PC-9 (cell line): ENCODE measurements around the gene C4orf17. TPM values are rescaled to one million over a fixed set of nuclear protein-coding genes. Genes with fewer than 3 reads are reported as not detected.

Source experiments
- Bru-seq: library from RNA; stranded (reverse); fragments of 400-500 nt; gene quantifications from one replicate; lab custom pipeline; 2021; lab: Mats Ljungman, UMichigan
- BruChase-seq, 2 experiments: library from RNA; stranded (reverse); fragments of 400-500 nt; gene quantifications; one replicate each; lab custom pipeline; 2021; lab: Mats Ljungman, UMichigan
- BruUV-seq: library from RNA; stranded (reverse); fragments of 400-500 nt; replicated peaks from 2 replicates; lab custom pipeline; 2021; lab: Mats Ljungman, UMichigan
- CTCF ChIA-PET: fragments of 300-600 bp; sonication (Branson Sonifier 250); formaldehyde crosslinking; loops from one replicate; lab custom pipeline; 2022; ENCODE audit warnings: antibody characterized with exemption; lab: Charles Lee
- POLR2A ChIA-PET: fragments of 300-600 bp; sonication (Branson Sonifier 250); formaldehyde crosslinking; loops from one replicate; lab custom pipeline; 2022; ENCODE audit warnings: antibody characterized with exemption; ENCODE audit not compliant: unreplicated experiment; lab: Charles Lee
- DNase-seq, 2 experiments: peaks; one replicate each; pipeline versions ENCODE4 v3.0.0 to v3.0.0-alpha.2; 2015 to 2022; ENCODE audit warnings: mixed read lengths in 1 of 2
- H2AFZ ChIP-seq: fragments of 200-600 bp; sonication (generic); 2 replicates; pipeline ENCODE4 v1.8.1; 2017; ENCODE audit warnings: antibody characterized with exemption
- H3F3A ChIP-seq: fragments of 200-600 bp; sonication (generic); 2 replicates; pipeline ENCODE4 v1.8.1; 2017; ENCODE audit warnings: antibody characterized with exemption, mild to moderate bottlenecking, low read depth; ENCODE audit not compliant: insufficient read depth
- H3K27ac ChIP-seq: fragments of 200-600 bp; sonication (generic); 2 replicates; pipeline ENCODE4 v1.6.1; 2016; ENCODE audit warnings: mixed run types
- H3K27me3 ChIP-seq: fragments of 200-600 bp; sonication (generic); 2 replicates; pipeline ENCODE4 v1.6.1; 2016; ENCODE audit warnings: low read depth, mixed run types; ENCODE audit not compliant: insufficient read depth
- H3K36me3 ChIP-seq: fragments of 200-600 bp; sonication (generic); 2 replicates; pipeline ENCODE4 v1.6.1; 2016; ENCODE audit warnings: low read depth, mixed run types
- H3K4me1 ChIP-seq: fragments of 200-600 bp; sonication (generic); replicated peaks from 2 replicates; pipeline ENCODE4 v1.6.1; 2016; ENCODE audit warnings: mixed run types; ENCODE audit not compliant: insufficient read depth
- H3K4me2 ChIP-seq: fragments of 200-600 bp; sonication (generic); 2 replicates; pipeline ENCODE4 v1.6.1; 2017; ENCODE audit warnings: mixed run types
- H3K4me3 ChIP-seq: fragments of 200-600 bp; sonication (generic); 2 replicates; pipeline ENCODE4 v1.6.1; 2016; ENCODE audit warnings: mixed run types
- H3K79me2 ChIP-seq: fragments of 200-600 bp; sonication (generic); 2 replicates; pipeline ENCODE4 v1.6.1; 2017; ENCODE audit warnings: low read depth, mixed run types
- H3K9me2 ChIP-seq: fragments of 200-600 bp; sonication (generic); 2 replicates; pipeline ENCODE4 v1.8.1; 2017; ENCODE audit warnings: mild to moderate bottlenecking; ENCODE audit not compliant: insufficient read depth
- H3K9me3 ChIP-seq: fragments of 200-600 bp; sonication (generic); 2 replicates; pipeline ENCODE4 v1.8.1; 2016; ENCODE audit warnings: low read depth; ENCODE audit not compliant: insufficient read depth
- H4K20me1 ChIP-seq: fragments of 200-600 bp; sonication (generic); 2 replicates; pipeline ENCODE4 v1.8.1; 2017; ENCODE audit not compliant: insufficient read depth
- EZH2 ChIP-seq: fragments of 200-600 bp; sonication (generic); IDR thresholded peaks from 2 replicates; pipeline ENCODE4 v1.8.0; 2017; ENCODE audit warnings: antibody characterized with exemption, low read depth
- intact Hi-C: fragments of 100-400 bp; cut with micrococcal nuclease; formaldehyde crosslinking; loops from one replicate; pipeline ENCODE4 v1.10.0; 2022; ENCODE audit not compliant: unreplicated experiment
- long read RNA-seq: library from polyadenylated mRNA; stranded (forward); transcript quantifications from one replicate; pipeline ENCODE4 v2.0.0, GENCODE V29; 2022
- total RNA-seq: library from RNA; stranded (reverse); gene quantifications from 2 replicates; pipeline ENCODE4 v1.2.3, GENCODE V29; 2021
- TF ChIP-seq, protein P1 (sequence below): fragments of 200-600 bp; sonication (generic); conservative IDR thresholded peaks from 2 replicates; pipeline ENCODE4 v1.6.1; 2017; ENCODE audit warnings: mixed run types, antibody characterized with exemption, mild to moderate bottlenecking, moderate library complexity

Gene C4orf17
- total RNA-seq (not detected in 2 replicates), Bru-seq, nascent RNA (percentile 9 among the genes with signal in this experiment), BruChase-seq, experiment 1, labeled RNA remaining after a 2-hour chase (percentile 11 among the genes with signal in this experiment), BruChase-seq, experiment 2, labeled RNA remaining after a 6-hour chase (percentile 5 among the genes with signal in this experiment)
- long read RNA-seq = 0 reads

DNA sequence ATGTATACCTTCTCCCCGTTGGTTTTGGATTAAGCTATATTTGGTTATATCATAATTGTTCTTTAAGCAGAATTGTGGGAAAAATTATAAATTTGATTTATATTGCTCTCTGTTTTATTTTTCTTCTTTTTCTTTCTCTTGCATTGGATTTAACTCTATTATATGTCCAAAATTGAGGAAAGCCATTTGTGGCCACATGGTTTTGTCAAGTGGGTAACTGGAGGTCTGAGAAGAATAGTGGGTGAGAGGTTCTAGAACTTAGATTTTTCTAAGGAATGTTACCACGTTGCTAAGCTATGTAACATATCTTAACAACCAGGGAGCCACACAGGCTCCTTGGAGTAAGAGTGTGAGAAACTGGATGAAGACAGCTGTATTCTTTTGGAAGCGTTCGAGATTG is at the start of gene C4orf17:
Gene C4orf17, plus strand, starts transcription at position 301 of the 400 bp plus-strand sequence. CDS start 2,061 bp downstream, outside the sequence.
- no peak within 1 kb of the TSS for H3K27ac ChIP-seq
- no peaks in the 10 kb centered on the region for H3K27me3 ChIP-seq
- no peaks in the 10 kb centered on the region for H4K20me1 ChIP-seq
- BruUV-seq = no TSS peak
- intact Hi-C loops = no loop called here
- ChIA-PET POLR2A (no interaction called here), CTCF (no interaction called here)
- H3K9me3 ChIP-seq = no peaks in the 10 kb centered on the region
- H3K79me2 ChIP-seq = no peaks in the 10 kb centered on the region
- TF ChIP-seq, protein P1, sequence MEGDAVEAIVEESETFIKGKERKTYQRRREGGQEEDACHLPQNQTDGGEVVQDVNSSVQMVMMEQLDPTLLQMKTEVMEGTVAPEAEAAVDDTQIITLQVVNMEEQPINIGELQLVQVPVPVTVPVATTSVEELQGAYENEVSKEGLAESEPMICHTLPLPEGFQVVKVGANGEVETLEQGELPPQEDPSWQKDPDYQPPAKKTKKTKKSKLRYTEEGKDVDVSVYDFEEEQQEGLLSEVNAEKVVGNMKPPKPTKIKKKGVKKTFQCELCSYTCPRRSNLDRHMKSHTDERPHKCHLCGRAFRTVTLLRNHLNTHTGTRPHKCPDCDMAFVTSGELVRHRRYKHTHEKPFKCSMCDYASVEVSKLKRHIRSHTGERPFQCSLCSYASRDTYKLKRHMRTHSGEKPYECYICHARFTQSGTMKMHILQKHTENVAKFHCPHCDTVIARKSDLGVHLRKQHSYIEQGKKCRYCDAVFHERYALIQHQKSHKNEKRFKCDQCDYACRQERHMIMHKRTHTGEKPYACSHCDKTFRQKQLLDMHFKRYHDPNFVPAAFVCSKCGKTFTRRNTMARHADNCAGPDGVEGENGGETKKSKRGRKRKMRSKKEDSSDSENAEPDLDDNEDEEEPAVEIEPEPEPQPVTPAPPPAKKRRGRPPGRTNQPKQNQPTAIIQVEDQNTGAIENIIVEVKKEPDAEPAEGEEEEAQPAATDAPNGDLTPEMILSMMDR = no peak
- TF ChIP-seq EZH2 = no peak
- H3F3A ChIP-seq = no peaks in the 10 kb centered on the region
- no peak for DNase-seq
- H3K36me3 ChIP-seq = no peaks in the 10 kb centered on the region
- no peak within 1 kb of the TSS for H3K4me3 ChIP-seq
- H3K4me2 ChIP-seq = no peak within 1 kb of the TSS
- H3K4me1 ChIP-seq = no peaks in the 10 kb centered on the region
- no peak within 1 kb of the TSS for H2AFZ ChIP-seq
- H3K9me2 ChIP-seq = no peaks in the 10 kb centered on the region

DNA sequence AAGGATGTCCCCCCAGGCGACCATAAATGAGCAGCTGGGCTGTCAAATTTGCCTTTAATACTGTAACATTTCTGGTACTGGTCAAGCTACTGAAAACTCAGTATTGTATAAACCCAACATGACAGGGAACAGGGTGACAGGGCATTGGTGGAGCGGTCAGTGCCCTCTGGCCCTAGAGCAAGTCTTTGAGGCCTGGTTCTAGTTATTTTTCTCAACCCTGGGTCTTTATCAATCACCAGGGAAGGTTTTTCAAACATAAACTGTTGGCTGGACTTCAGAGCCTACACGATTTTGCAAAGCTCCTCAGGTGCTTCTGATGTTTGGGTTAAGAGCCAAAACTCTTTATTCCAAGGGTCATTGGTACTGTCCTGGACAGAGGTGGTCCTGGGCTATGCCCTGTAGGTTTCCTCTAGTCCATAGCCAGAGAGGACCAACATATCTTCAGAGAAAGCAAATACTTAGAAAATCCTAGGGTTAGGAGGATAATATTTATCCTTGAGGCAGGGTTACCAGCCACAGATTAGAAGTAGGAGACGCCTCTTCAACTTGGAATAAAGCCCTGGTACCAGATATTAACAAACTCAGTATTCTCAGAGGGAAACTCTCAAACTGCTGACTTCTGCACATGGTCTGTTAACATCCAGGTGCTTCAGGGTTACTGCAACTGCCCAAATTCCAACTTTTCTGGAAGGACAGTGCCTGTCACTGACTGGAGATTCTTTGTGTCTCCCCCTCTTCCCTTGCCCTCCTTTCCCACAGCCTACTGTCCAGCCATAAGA is 49.0 kb upstream of the C4orf17 start:
- H3K4me1 ChIP-seq = peaks cover 14% of the 10 kb centered on the region
- intact Hi-C loops = loop anchor here (2.0 to 5.0 kb wide), 4 partner anchors 57 to 1311 kb away; partner anchors contain the start of gene METAP1
- no peaks in the 10 kb centered on the region for H3K79me2 ChIP-seq
- no TSS peak for BruUV-seq
- no peaks in the 10 kb centered on the region for H4K20me1 ChIP-seq
- H3K36me3 ChIP-seq = no peaks in the 10 kb centered on the region
- CTCF ChIA-PET = interaction anchor here (0.6 to 2.1 kb wide), 2 partner anchors 51 to 406 kb away, joined by 3 to 4 read pairs; no protein-coding TSS in a partner anchor
- H3K27ac ChIP-seq = no peak overlapping the region
- POLR2A ChIA-PET = no interaction called here
- TF ChIP-seq, protein P1 = no peak
- TF ChIP-seq EZH2 = no peak
- no peak overlapping the region for H3K4me2 ChIP-seq
- H3K27me3 ChIP-seq = no peaks in the 10 kb centered on the region
- no peak for DNase-seq
- no peak overlapping the region for H3K4me3 ChIP-seq
- no peaks in the 10 kb centered on the region for H3K9me2 ChIP-seq
- no peaks in the 10 kb centered on the region for H3K9me3 ChIP-seq
- H2AFZ ChIP-seq = no peak overlapping the region
- peaks cover 6% of the 10 kb centered on the region; the same call in 1 of the 2 replicates for H3F3A ChIP-seq

DNA sequence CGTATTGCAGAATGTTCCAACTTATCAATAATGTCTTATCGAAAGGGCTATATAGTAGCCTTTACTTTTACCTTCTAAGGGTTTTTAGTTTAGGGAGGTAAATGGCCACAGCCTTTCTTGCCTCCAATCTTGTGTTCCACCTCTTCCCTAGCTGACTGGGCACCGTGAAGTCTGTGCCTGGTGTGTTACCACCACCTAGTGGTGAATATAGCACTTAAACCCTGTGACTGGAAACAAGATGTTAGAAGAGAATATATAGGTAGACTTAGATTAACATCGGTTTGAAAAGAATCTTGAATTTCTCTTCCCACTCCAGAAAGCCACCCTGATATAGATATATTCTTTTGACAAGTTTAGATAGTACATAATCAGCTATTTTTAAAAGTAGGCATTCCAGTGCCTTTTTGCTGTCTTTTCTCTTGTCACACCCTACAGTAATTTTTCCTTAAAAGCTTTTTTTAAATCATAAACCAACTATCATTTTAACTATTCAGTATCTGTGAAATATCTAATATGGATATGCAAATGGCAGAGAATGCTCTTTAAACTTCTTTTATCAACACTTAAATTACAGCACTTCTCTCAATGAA is 47.9 kb upstream of the C4orf17 start:
- POLR2A ChIA-PET = no interaction called here
- TF ChIP-seq, protein P1 = peak; percentile 91
- no peak for TF ChIP-seq EZH2
- no peaks in the 10 kb centered on the region for H3K27me3 ChIP-seq
- H3K79me2 ChIP-seq = no peaks in the 10 kb centered on the region
- H3K4me2 ChIP-seq = no peak overlapping the region
- H3K27ac ChIP-seq = no peak overlapping the region
- no peak overlapping the region for H3K4me3 ChIP-seq
- peaks cover 6% of the 10 kb centered on the region; the same call in 1 of the 2 replicates for H3F3A ChIP-seq
- no TSS peak for BruUV-seq
- no peaks in the 10 kb centered on the region for H3K36me3 ChIP-seq
- peaks cover 14% of the 10 kb centered on the region for H3K4me1 ChIP-seq
- H4K20me1 ChIP-seq = no peaks in the 10 kb centered on the region
- intact Hi-C loops = loop anchor here (1.0 to 5.0 kb wide), 6 partner anchors 58 to 1312 kb away; partner anchors contain the start of gene METAP1
- no peaks in the 10 kb centered on the region for H3K9me2 ChIP-seq
- no peaks in the 10 kb centered on the region for H3K9me3 ChIP-seq
- no peak overlapping the region for H2AFZ ChIP-seq
- CTCF ChIA-PET = interaction anchor here (0.5 to 2.1 kb wide), 3 partner anchors 52 to 407 kb away, joined by 3 to 10 read pairs (median 4); no protein-coding TSS in a partner anchor
- DNase-seq = peak; percentile 44 to 63
